Neutrophil (primary cell): Measurements from ENCODE around the gene GPC4.

Experiments used
- H3K27ac ChIP-seq: fragments of 200-600 bp; sonication (generic); 2 replicates; pipeline ENCODE4 v1.5.1; 2016; ENCODE audit warnings: mild to moderate bottlenecking, moderate library complexity
- H3K27me3 ChIP-seq: fragments of 200-600 bp; sonication (generic); 2 replicates; pipeline ENCODE4 v1.6.0; 2016; ENCODE audit warnings: mild to moderate bottlenecking
- H3K36me3 ChIP-seq: fragments of 200-600 bp; sonication (generic); 2 replicates; pipeline ENCODE4 v1.5.1; 2017
- H3K4me1 ChIP-seq, 2 experiments: fragments of 200-600 bp in 1 of 2; sonication (generic) in 1 of 2; 1 replicate in 1 of 2; 2 replicates in 1 of 2; pipeline versions ENCODE4 v1.5.1 to v1.6.1; 2013 to 2016; ENCODE audit warnings: low read depth in 1 of 2, low read length in 1 of 2, mild to moderate bottlenecking in 1 of 2, moderate library complexity in 1 of 2; ENCODE audit not compliant: control insufficient read depth in 1 of 2, insufficient read depth in 1 of 2
- H3K4me3 ChIP-seq, 2 experiments: fragments of 200-600 bp in 1 of 2; sonication (generic) in 1 of 2; 1 replicate in 1 of 2; 2 replicates in 1 of 2; pipeline ENCODE4 v1.5.1; 2013 to 2016; ENCODE audit warnings: low read depth in 1 of 2, low read length in 1 of 2, mild to moderate bottlenecking in 1 of 2, moderate library complexity in 1 of 2
- H3K9me3 ChIP-seq: fragments of 200-600 bp; sonication (generic); 2 replicates; pipeline ENCODE4 v1.5.1; 2016
- CTCF ChIP-seq: fragments of 200-600 bp; sonication (generic); IDR thresholded peaks from 2 replicates; pipeline ENCODE4 v1.5.1; 2016; ENCODE audit warnings: antibody characterized with exemption

Gene GPC4

GRCh38 chrX:133417364-133417763 lies 2.1 kb upstream of the GPC4 start:
- H3K4me1 ChIP-seq = peaks cover 0 to 12% of the 10 kb centered on the region in 2 experiments
- H3K9me3 ChIP-seq = no peaks in the 10 kb centered on the region
- no peaks in the 10 kb centered on the region for H3K36me3 ChIP-seq
- no peak overlapping the region for H3K27ac ChIP-seq
- no peak overlapping the region for H3K4me3 ChIP-seq
- TF ChIP-seq CTCF = no peak
- H3K27me3 ChIP-seq = peaks cover 73% of the 10 kb centered on the region

- Histone ChIP-seq H3K9me3 (no peaks in the 10 kb centered on the region), H3K4me3 (no peak overlapping the region), H3K4me1 (peaks cover 0 to 12% of the 10 kb centered on the region in 2 experiments), H3K36me3 (no peaks in the 10 kb centered on the region), H3K27ac (no peak overlapping the region), H3K27me3 (peaks cover 85% of the 10 kb centered on the region)
- no peak for TF ChIP-seq CTCF
Observed at GRCh38 chrX:133414406-133415275, 648 bp downstream of the GPC4 start.

GRCh38 chrX:133413218-133413925 lies 1.9 kb downstream of the GPC4 start:
- TF ChIP-seq CTCF = no peak

GRCh38 chrX:133412665-133413064 lies 2.6 kb downstream of the GPC4 start:
- no peak for TF ChIP-seq CTCF
- Histone ChIP-seq H3K27me3 (peaks cover 69% of the 10 kb centered on the region), H3K27ac (no peak overlapping the region), H3K4me1 (peaks cover 0 to 12% of the 10 kb centered on the region in 2 experiments), H3K36me3 (no peaks in the 10 kb centered on the region), H3K9me3 (no peaks in the 10 kb centered on the region), H3K4me3 (no peak overlapping the region)

More at GRCh38 chrX:133413218-133413925, 1.9 kb downstream of the GPC4 start:
- no peak overlapping the region for H3K27ac ChIP-seq
- no peaks in the 10 kb centered on the region for H3K9me3 ChIP-seq
- peaks cover 76% of the 10 kb centered on the region for H3K27me3 ChIP-seq
- peaks cover 0 to 12% of the 10 kb centered on the region in 2 experiments for H3K4me1 ChIP-seq
- no peaks in the 10 kb centered on the region for H3K36me3 ChIP-seq
- no peak overlapping the region for H3K4me3 ChIP-seq

GRCh38 chrX:133412246-133412645 lies 3.0 kb downstream of the GPC4 start:
- peaks cover 65% of the 10 kb centered on the region for H3K27me3 ChIP-seq
- no peak overlapping the region for H3K4me3 ChIP-seq
- no peak overlapping the region for H3K27ac ChIP-seq
- TF ChIP-seq CTCF = no peak
- no peaks in the 10 kb centered on the region for H3K36me3 ChIP-seq
- H3K4me1 ChIP-seq = peaks cover 0 to 12% of the 10 kb centered on the region in 2 experiments
- no peaks in the 10 kb centered on the region for H3K9me3 ChIP-seq
